ENCODE measurements around the gene CLCN7.

GRCh38 chr16:1520461-1520860 lies 45.6 kb upstream of the CLCN7 start:
- TF ChIP-seq, protein P1, sequence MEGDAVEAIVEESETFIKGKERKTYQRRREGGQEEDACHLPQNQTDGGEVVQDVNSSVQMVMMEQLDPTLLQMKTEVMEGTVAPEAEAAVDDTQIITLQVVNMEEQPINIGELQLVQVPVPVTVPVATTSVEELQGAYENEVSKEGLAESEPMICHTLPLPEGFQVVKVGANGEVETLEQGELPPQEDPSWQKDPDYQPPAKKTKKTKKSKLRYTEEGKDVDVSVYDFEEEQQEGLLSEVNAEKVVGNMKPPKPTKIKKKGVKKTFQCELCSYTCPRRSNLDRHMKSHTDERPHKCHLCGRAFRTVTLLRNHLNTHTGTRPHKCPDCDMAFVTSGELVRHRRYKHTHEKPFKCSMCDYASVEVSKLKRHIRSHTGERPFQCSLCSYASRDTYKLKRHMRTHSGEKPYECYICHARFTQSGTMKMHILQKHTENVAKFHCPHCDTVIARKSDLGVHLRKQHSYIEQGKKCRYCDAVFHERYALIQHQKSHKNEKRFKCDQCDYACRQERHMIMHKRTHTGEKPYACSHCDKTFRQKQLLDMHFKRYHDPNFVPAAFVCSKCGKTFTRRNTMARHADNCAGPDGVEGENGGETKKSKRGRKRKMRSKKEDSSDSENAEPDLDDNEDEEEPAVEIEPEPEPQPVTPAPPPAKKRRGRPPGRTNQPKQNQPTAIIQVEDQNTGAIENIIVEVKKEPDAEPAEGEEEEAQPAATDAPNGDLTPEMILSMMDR (IDR thresholded peaks at IDR 0.05): no peak
- no peak for TF ChIP-seq POLR2AphosphoS5 (IDR thresholded peaks at IDR 0.05)

Measured in stomach (tissue), 4 donors.